T-helper 2 cell treated with Interferon-gamma antibody and Interleukin-4, amounts not matched to agents 100 ng/mL and 5 ng/mL, for 36 hours (primary cell): ENCODE results near the gene SLC18B1. TPM values are rescaled to one million over a fixed set of nuclear protein-coding genes. Genes with fewer than 3 reads are reported as not detected.

Experiments used
- intact Hi-C: fragments of 100-400 bp; cut with micrococcal nuclease; formaldehyde crosslinking; loops from one replicate; pipeline ENCODE4 v1.15.1; 2023
- total RNA-seq: library from RNA; stranded (reverse); gene quantifications from 2 replicates; pipeline ENCODE4 v1.2.3, GENCODE V29; 2022

The SLC18B1 gene
- total RNA-seq, 1 donor from 2014 or later = 6.4 TPM

GRCh38 chr6:132749111-132749510 is 49.3 kb downstream of the SLC18B1 start:
- intact Hi-C loops = no loop called here

- intact Hi-C loops = no loop called here
Observed at GRCh38 chr6:132748446-132748845, 50.0 kb downstream of the SLC18B1 start.

- intact Hi-C loops = no loop called here
Observed at GRCh38 chr6:132746048-132746447, 52.4 kb downstream of the SLC18B1 start.

- intact Hi-C loops = no loop called here
Observed at GRCh38 chr6:132742495-132742894, 55.9 kb downstream of the SLC18B1 start.

GRCh38 chr6:132741281-132741680 is 57.2 kb downstream of the SLC18B1 start:
- intact Hi-C loops = no loop called here

GRCh38 chr6:132736239-132736638 is 62.2 kb downstream of the SLC18B1 start:
- intact Hi-C loops = no loop called here

GRCh38 chr6:132734694-132735236 is 63.7 kb downstream of the SLC18B1 start:
- intact Hi-C loops = no loop called here

- intact Hi-C loops = no loop called here
Observed at GRCh38 chr6:132733814-132734213, 64.6 kb downstream of the SLC18B1 start.

- intact Hi-C loops = no loop called here
Observed at GRCh38 chr6:132733283-132733682, 65.2 kb downstream of the SLC18B1 start.

GRCh38 chr6:132731086-132731485 is 67.4 kb downstream of the SLC18B1 start:
- intact Hi-C loops = no loop called here

- intact Hi-C loops = no loop called here
Observed at GRCh38 chr6:132730560-132730959, 67.9 kb downstream of the SLC18B1 start.

- intact Hi-C loops = no loop called here
Observed at GRCh38 chr6:132728616-132729015, 69.8 kb downstream of the SLC18B1 start.

- intact Hi-C loops = loop anchor here (2.0 kb wide), 1 partner anchor 52 kb away; no protein-coding TSS in a partner anchor
Observed at GRCh38 chr6:132726608-132726975, 71.8 kb downstream of the SLC18B1 start.

GRCh38 chr6:132725947-132726607 is 72.4 kb downstream of the SLC18B1 start:
- intact Hi-C loops = loop anchor here (2.0 kb wide), 1 partner anchor 51 kb away; no protein-coding TSS in a partner anchor

GRCh38 chr6:132725471-132725870 is 73.0 kb downstream of the SLC18B1 start:
- intact Hi-C loops = no loop called here

- intact Hi-C loops = no loop called here
Observed at GRCh38 chr6:132719736-132720448, 78.5 kb downstream of the SLC18B1 start.

Other genes starting within 250 kb of the SLC18B1 start
- not detected in 2 replicates for gene TAAR8, start 246.0 kb downstream of the SLC18B1 start, total RNA-seq
- not detected in 2 replicates for gene TAAR6, start 228.3 kb downstream of the SLC18B1 start, total RNA-seq
- gene TAAR5, start 208.9 kb downstream of the SLC18B1 start, total RNA-seq = not detected in 2 replicates
- not detected in 2 replicates for gene TAAR2, start 174.4 kb downstream of the SLC18B1 start, total RNA-seq
- gene TAAR1, start 139.5 kb downstream of the SLC18B1 start, total RNA-seq = not detected in 2 replicates
- gene VNN1, start 84.6 kb downstream of the SLC18B1 start, total RNA-seq = not detected in 2 replicates
- gene VNN2, start 40.7 kb downstream of the SLC18B1 start, total RNA-seq = 11.9 and 12.8 TPM in 2 replicates
- 1,325 and 1,350 TPM in 2 replicates for gene RPS12, start 15.9 kb upstream of the SLC18B1 start, total RNA-seq